ENCODE data around the gene CHMP3. TPM values are rescaled to one million over a fixed set of nuclear protein-coding genes. Genes with fewer than 3 reads are reported as not detected.
A peak's percentile ranks its signal among the peaks of the same experiment; 100 is the strongest.
"Not testable (repeated sequence)": the region's sequence is repeated elsewhere in the genome, so short reads cannot be mapped to it uniquely, and the experiment has no call there.

Gene CHMP3
- total RNA-seq, 1 donor from 2014 or later: 83.7 TPM

DNA sequence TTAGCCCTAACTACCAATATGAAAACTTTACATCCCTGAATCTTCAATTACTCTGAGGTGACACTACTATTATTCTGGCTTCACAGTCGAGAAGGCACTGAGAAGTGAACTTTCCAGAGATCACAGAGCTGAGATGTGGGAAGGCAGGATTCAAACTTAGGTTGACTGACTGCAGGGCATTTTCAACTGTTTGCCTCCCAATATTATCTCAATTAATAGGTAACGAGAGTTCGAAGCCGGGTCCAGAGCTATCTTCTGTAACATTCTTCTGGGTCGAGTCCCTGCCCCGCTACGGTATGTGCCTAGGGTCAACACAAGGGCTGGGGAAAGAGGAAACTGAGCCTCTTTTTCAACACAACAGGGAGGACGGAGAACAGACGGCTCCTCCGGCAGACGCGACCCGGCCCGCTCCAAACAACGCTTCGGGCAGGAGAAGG is 740 bp downstream of the CHMP3 start:
- TF ChIP-seq, protein P1, sequence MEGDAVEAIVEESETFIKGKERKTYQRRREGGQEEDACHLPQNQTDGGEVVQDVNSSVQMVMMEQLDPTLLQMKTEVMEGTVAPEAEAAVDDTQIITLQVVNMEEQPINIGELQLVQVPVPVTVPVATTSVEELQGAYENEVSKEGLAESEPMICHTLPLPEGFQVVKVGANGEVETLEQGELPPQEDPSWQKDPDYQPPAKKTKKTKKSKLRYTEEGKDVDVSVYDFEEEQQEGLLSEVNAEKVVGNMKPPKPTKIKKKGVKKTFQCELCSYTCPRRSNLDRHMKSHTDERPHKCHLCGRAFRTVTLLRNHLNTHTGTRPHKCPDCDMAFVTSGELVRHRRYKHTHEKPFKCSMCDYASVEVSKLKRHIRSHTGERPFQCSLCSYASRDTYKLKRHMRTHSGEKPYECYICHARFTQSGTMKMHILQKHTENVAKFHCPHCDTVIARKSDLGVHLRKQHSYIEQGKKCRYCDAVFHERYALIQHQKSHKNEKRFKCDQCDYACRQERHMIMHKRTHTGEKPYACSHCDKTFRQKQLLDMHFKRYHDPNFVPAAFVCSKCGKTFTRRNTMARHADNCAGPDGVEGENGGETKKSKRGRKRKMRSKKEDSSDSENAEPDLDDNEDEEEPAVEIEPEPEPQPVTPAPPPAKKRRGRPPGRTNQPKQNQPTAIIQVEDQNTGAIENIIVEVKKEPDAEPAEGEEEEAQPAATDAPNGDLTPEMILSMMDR (conservative IDR thresholded peaks at IDR 0.05): no peak
- DNase-seq (ENCODE audit: low read depth, low spot score): no peak
- Mint-ChIP-seq H3K4me3 (peak overlapping the region; percentile 98), H3K9me3 (peaks cover 11% of the 10 kb centered on the region), H3K27ac (ENCODE audit: unreplicated experiment) (peak overlapping the region; percentile 99), H3K36me3 (ENCODE audit: low read depth) (peaks cover 15% of the 10 kb centered on the region), H3K4me1 (peaks cover 28% of the 10 kb centered on the region), H3K27me3 (ENCODE audit: low read depth) (no peaks in the 10 kb centered on the region)

DNA sequence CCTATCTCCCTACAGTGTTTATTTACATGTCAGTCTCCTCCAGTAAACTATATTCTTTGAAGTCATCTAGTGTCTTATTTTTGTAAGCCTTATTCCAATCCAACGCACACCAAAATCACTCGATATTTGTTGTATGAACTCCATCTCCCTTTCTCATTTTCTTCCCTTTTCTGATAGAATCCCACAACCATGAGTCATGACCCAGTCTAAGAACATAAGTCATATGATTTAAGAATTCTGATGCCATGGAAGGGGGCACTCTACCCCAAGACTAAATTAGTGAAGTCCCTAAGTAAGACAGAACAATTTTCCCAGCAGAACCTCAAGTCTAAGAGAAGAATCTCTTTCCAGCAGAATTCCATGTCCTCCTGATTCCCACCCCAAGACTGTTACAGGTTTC is 5.4 kb downstream of the CHMP3 start:
- H3K9me3 Mint-ChIP-seq: no peaks in the 10 kb centered on the region
- H3K27me3 Mint-ChIP-seq (ENCODE audit: low read depth): no peaks in the 10 kb centered on the region
- TF ChIP-seq, protein P1 (conservative IDR thresholded peaks at IDR 0.05): no peak
- peaks cover 17% of the 10 kb centered on the region for H3K4me1 Mint-ChIP-seq
- peaks cover 20% of the 10 kb centered on the region for H3K36me3 Mint-ChIP-seq (ENCODE audit: low read depth)
- H3K27ac Mint-ChIP-seq (ENCODE audit: unreplicated experiment): no peak overlapping the region
- DNase-seq (ENCODE audit: low read depth, low spot score): no peak
- H3K4me3 Mint-ChIP-seq: no peak overlapping the region

DNA sequence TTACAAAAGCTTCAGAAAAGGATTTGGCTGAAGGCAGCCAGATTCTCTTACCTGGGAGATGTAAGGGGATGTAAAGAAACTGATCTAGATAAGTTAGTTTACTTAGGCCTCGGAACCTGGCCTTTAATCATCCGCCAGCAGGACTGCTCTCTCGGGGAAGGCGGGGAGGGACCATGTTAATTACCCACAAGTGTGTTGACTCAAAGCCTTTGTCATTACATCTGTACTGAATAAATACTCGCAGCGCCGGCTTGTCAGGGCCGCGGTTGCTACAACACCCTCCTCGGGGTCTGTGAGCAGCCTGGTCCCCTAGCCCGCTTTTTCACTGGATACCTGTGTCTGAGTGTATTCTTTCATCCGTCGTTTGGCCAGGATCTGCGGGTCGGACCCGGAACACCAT is 6.7 kb downstream of the CHMP3 start:
- Mint-ChIP-seq H3K36me3 (ENCODE audit: low read depth) (peaks cover 30% of the 10 kb centered on the region), H3K9me3 (peaks cover 10% of the 10 kb centered on the region), H3K27ac (ENCODE audit: unreplicated experiment) (no peak overlapping the region), H3K4me3 (no peak overlapping the region), H3K27me3 (ENCODE audit: low read depth) (no peaks in the 10 kb centered on the region), H3K4me1 (peaks cover 4% of the 10 kb centered on the region)
- DNase-seq (ENCODE audit: low read depth, low spot score): no peak
- TF ChIP-seq, protein P1 (conservative IDR thresholded peaks at IDR 0.05): no peak

DNA sequence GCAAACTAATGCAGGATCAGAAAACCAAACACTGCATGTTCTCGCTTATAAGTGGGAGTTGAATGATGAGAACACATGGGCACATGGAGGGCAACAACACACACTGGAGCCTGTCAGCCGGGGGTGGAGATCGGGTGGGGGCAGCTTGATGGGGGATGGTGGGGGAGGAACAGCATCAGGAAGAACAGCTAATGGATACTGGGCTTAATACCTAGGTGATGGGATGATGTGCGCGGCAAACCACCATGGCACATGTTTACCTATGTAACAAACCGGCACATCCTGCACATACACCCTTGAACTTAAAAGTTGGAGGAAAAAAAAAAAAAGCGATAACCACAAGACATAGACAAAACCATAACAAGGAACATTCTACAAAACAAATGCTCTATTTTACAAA is 10.4 kb downstream of the CHMP3 start:
- Mint-ChIP-seq H3K36me3 (ENCODE audit: low read depth) (peaks cover 31% of the 10 kb centered on the region), H3K9me3 (peaks cover 11% of the 10 kb centered on the region), H3K4me1 (no peaks in the 10 kb centered on the region), H3K27me3 (ENCODE audit: low read depth) (no peaks in the 10 kb centered on the region), H3K27ac (ENCODE audit: unreplicated experiment) (no peak overlapping the region), H3K4me3 (no peak overlapping the region)
- TF ChIP-seq, protein P1 (conservative IDR thresholded peaks at IDR 0.05): no peak
- no peak for DNase-seq (ENCODE audit: low read depth, low spot score)

DNA sequence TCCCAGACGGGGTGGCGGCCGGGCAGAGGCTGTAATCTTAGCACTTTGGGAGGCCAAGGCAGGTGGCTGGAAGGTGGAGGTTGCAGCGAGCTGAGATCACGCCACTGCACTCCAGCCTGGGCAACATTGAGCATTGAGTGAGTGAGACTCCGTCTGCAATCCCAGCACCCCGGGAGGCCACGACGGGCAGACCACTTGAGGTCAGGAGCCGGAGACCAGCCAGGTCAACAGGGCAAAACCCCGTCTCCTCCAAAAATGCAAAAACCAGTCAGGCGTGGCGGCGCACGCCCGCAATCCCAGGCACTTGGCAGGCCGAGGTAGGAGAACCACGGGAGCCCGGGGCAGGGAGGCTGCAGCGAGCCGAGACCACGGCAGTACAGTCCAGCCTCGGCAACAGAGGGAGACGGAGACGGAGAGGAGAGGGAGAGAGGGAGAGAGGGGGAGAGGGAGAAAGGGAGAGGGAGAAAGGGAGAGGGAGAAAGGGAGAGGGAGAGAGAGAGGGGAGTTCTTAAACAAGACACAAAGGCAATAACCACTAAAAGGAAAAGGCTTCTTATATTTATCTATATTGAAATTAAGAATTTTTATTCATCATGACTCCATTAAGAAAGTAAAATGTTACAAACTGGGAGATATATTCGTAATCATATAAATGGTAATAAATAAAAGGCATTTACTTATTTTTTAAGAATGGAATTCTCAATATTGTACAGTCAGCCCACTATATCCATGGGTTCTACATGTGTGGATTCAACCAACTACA is 13.1 kb downstream of the CHMP3 start:
- H3K27me3 Mint-ChIP-seq (ENCODE audit: low read depth); DNase-seq (ENCODE audit: low read depth, low spot score); H3K4me1 Mint-ChIP-seq; H3K4me3 Mint-ChIP-seq; H3K27ac Mint-ChIP-seq (ENCODE audit: unreplicated experiment): not testable (repeated sequence)
- peaks cover 22% of the 10 kb centered on the region for H3K9me3 Mint-ChIP-seq
- peaks cover 50% of the 10 kb centered on the region for H3K36me3 Mint-ChIP-seq (ENCODE audit: low read depth)

DNA sequence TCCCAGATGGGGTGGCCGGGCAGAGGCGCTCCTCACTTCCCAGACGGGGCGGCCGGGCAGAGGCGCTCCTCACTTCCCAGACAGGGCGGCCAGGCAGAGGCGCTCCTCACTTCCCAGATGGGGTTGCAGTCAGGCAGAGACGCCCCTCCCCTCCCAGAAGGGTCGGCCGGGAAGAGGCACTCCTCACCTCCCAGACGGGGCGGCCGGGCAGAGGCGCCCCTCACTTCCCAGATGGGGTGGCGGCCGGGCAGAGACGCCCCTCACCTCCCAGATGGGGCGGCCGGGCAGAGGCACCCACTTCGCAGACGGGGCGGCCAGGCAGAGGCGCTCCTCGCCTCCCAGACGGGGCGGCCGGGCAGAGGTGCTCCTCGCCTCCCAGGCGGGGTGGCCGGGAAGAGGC is 13.8 kb downstream of the CHMP3 start:
- not testable (repeated sequence) for H3K4me1 Mint-ChIP-seq; H3K27me3 Mint-ChIP-seq (ENCODE audit: low read depth); H3K4me3 Mint-ChIP-seq; H3K27ac Mint-ChIP-seq (ENCODE audit: unreplicated experiment); DNase-seq (ENCODE audit: low read depth, low spot score)
- Mint-ChIP-seq H3K9me3 (peaks cover 22% of the 10 kb centered on the region), H3K36me3 (ENCODE audit: low read depth) (peaks cover 52% of the 10 kb centered on the region)

DNA sequence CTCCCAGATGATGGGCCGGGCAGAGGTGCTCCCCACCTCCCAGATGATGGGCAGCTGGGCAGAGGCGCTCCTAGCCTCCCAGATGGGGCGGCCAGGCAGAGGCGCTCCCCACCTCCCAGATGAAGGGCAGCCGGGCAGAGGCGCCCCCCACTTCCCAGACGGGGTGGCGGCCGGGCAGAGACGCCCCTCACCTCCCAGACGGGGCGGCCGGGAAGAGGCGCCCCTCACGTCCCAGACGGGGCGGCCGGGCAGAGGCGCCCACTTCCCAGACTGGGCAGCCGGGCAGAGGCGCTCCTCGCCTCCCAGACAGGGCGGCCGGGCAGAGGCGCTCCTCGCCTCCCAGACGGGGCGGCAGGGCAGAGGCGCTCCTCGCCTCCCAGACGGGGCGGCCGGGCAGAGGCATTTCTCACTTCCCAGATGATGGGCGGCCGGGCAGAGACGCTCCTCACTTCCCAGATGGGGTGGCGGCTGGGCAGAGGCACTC is 14.3 kb downstream of the CHMP3 start:
- Mint-ChIP-seq H3K9me3 (peaks cover 22% of the 10 kb centered on the region), H3K36me3 (ENCODE audit: low read depth) (peaks cover 55% of the 10 kb centered on the region)
- not testable (repeated sequence) for H3K4me3 Mint-ChIP-seq; H3K27ac Mint-ChIP-seq (ENCODE audit: unreplicated experiment); H3K27me3 Mint-ChIP-seq (ENCODE audit: low read depth); H3K4me1 Mint-ChIP-seq; DNase-seq (ENCODE audit: low read depth, low spot score)

DNA sequence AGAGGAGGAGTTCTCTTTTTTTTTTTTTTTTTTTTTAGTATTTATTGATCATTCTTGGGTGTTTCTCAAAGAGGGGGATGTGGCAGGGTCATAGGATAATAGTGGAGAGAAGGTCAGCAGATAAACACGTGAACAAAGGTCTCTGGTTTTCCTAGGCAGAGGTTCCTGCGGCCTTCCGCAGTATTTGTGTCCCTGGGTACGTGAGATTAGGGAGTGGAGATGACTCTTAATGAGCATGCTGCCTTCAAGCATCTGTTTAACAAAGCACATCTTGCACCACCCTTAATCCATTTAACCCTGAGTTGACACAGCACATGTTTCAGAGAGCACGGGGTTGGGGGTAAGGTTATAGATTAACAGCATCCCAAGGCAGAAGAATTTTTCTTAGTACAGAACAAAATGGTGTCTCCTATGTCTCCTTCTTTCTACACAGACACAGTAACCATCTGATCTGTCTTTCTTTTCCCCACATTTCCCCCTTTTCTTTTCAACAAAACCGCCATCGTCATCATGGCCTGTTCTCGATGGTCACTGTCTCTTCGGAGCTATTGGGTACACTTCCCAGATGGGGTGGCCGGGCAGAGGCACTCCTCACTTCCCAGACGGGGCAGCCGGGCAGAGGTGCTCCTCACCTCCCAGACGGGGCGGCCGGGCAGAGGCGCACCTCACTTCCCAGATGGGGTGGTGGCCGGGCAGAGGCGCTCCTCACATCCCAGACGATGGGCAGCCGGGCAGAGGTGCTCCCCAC is 14.9 kb downstream of the CHMP3 start:
- not testable (repeated sequence) for H3K4me3 Mint-ChIP-seq; H3K4me1 Mint-ChIP-seq; H3K27me3 Mint-ChIP-seq (ENCODE audit: low read depth); DNase-seq (ENCODE audit: low read depth, low spot score); H3K27ac Mint-ChIP-seq (ENCODE audit: unreplicated experiment)
- H3K36me3 Mint-ChIP-seq (ENCODE audit: low read depth): peaks cover 59% of the 10 kb centered on the region
- H3K9me3 Mint-ChIP-seq: peaks cover 27% of the 10 kb centered on the region

DNA sequence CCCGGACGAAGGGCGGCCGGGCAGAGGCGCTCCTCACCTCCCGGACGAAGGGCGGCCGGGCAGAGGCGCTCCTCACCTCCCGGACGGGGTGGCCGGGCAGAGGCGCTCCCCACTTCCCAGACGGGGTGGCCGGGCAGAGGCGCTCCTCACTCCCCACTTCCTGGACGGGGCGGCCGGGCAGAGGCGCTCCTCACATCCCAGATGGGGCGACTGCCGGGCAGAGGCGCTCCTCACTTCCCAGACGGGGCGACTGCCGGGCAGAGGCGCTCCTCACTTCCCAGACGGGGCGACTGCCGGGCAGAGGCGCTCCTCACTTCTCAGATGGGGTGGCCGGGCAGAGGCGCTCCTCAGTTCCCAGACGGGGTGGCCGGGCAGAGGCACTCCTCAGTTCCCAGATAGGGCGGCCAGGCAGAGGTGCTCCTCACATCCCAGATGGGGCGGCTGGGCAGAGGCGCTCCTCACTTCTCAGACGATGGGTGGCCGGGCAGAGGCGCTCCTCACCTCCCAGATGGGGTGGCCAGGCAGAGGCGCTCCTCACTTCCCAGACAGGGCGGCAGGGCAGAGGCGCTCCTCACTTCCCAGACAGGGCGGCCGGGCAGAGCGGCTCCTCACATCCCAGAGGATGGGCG is 17.8 kb downstream of the CHMP3 start:
- H3K4me3 Mint-ChIP-seq; H3K27ac Mint-ChIP-seq (ENCODE audit: unreplicated experiment); H3K4me1 Mint-ChIP-seq; DNase-seq (ENCODE audit: low read depth, low spot score); H3K27me3 Mint-ChIP-seq (ENCODE audit: low read depth): not testable (repeated sequence)
- H3K36me3 Mint-ChIP-seq (ENCODE audit: low read depth): peaks cover 54% of the 10 kb centered on the region
- H3K9me3 Mint-ChIP-seq: peaks cover 17% of the 10 kb centered on the region
